ENCODE data around the gene SBDS.

SBDS gene

DNA sequence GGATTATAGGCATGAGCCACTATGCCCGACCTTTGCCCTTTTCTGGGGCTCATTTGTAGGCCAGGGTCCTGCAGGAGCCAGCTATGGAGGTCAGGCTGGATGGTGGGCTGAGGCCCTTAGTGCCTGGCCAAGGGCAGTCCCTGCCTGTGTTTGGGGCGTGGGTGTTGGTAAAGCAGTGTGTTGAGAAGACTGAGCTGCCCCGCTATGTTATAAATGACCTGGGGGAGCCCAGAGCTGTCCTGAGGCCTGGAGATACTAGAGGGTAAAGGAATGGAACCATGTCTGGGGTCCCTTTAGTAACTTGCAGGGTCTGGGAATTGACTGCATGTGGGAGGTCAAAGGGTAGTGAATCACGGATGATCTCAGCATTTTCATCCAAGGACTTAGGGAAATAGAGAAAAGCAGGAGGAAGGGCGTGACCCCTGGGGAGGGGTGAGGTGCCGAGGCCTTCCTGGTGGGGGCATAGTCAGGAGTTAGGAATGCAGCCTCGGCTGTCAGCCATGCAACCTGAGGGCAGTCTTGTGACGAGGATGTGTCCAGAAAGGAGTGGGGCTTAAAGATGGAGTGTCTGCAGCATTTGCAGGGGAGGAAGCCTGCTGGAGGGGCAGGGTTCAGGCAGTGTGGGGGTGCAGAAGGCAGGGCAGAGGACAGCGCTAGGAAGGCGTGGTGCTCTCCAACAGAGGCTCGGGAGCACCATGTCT lies 42.9 kb downstream of the SBDS start:
- Histone ChIP-seq H3K27ac (ENCODE audit: low read depth, low read length) (peak overlapping the region; percentile 43), H3F3A (ENCODE audit: control insufficient read depth, insufficient read depth) (no peaks in the 10 kb centered on the region), H3K9me2 (replicated peaks; ENCODE audit: control insufficient read depth, low read length) (no peaks in the 10 kb centered on the region), H3K36me3 (ENCODE audit: control insufficient read depth, low read length) (peaks cover 87% of the 10 kb centered on the region), H3K4me3 (ENCODE audit: low read length) (peak overlapping the region; percentile 41), H3K4me1 (ENCODE audit: control insufficient read depth, low read length) (peaks cover 28% of the 10 kb centered on the region), H3K4me2 (ENCODE audit: low read length) (peak overlapping the region; percentile 54), H4K20me1 (ENCODE audit: control insufficient read depth, insufficient read depth, low read depth, low read length) (0 out of 2 replicates have a peak, but pooled peaks cover 3% of the 10 kb centered on the region), H3K79me2 (ENCODE audit: control insufficient read depth, low read length) (no peaks in the 10 kb centered on the region), H3K27me3 (ENCODE audit: control insufficient read depth, low read length) (no peaks in the 10 kb centered on the region), H3K9me3 (ENCODE audit: control insufficient read depth, insufficient read depth, low read length) (no peaks in the 10 kb centered on the region)
- no peak for TF ChIP-seq EZH2phosphoT487 (IDR thresholded peaks at IDR 0.05; ENCODE audit: borderline replicate concordance, low read length)
- TF ChIP-seq, protein P1, sequence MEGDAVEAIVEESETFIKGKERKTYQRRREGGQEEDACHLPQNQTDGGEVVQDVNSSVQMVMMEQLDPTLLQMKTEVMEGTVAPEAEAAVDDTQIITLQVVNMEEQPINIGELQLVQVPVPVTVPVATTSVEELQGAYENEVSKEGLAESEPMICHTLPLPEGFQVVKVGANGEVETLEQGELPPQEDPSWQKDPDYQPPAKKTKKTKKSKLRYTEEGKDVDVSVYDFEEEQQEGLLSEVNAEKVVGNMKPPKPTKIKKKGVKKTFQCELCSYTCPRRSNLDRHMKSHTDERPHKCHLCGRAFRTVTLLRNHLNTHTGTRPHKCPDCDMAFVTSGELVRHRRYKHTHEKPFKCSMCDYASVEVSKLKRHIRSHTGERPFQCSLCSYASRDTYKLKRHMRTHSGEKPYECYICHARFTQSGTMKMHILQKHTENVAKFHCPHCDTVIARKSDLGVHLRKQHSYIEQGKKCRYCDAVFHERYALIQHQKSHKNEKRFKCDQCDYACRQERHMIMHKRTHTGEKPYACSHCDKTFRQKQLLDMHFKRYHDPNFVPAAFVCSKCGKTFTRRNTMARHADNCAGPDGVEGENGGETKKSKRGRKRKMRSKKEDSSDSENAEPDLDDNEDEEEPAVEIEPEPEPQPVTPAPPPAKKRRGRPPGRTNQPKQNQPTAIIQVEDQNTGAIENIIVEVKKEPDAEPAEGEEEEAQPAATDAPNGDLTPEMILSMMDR (IDR thresholded peaks at IDR 0.05; ENCODE audit: low read depth, low read length, poor library complexity, severe bottlenecking) = no peak

DNA sequence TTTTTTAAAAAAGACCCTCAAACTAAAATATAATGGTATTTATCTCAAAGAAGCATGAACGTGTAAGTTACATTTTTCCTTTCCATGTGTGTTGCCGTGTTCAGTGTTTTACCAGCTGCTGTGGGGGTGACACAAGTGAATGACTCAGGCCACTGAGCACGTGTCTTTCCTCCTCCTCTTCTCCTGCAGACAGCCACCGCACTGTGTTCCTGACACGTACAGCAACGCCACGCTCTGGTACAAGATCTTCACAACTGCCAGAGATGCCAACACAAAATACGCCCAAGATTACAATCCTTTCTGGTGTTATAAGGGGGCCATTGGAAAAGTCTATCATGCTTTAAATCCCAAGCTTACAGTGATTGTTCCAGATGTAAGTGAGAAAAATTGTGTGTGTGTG lies 44.6 kb downstream of the SBDS start:
- Histone ChIP-seq H3K79me2 (ENCODE audit: control insufficient read depth, low read length) (peaks cover 4% of the 10 kb centered on the region; the same call in 1 of the 2 replicates), H4K20me1 (ENCODE audit: control insufficient read depth, insufficient read depth, low read depth, low read length) (0 out of 2 replicates have a peak, but pooled peaks cover 3% of the 10 kb centered on the region), H3K4me2 (ENCODE audit: low read length) (no peak overlapping the region), H3K27ac (ENCODE audit: low read depth, low read length) (no peak overlapping the region), H3K9me2 (replicated peaks; ENCODE audit: control insufficient read depth, low read length) (no peaks in the 10 kb centered on the region), H3K36me3 (ENCODE audit: control insufficient read depth, low read length) (peaks cover 82% of the 10 kb centered on the region), H3F3A (ENCODE audit: control insufficient read depth, insufficient read depth) (no peaks in the 10 kb centered on the region), H3K4me3 (ENCODE audit: low read length) (no peak overlapping the region), H3K9me3 (ENCODE audit: control insufficient read depth, insufficient read depth, low read length) (no peaks in the 10 kb centered on the region), H3K4me1 (ENCODE audit: control insufficient read depth, low read length) (peaks cover 28% of the 10 kb centered on the region), H3K27me3 (ENCODE audit: control insufficient read depth, low read length) (no peaks in the 10 kb centered on the region)
- TF ChIP-seq, protein P1 (IDR thresholded peaks at IDR 0.05; ENCODE audit: low read depth, low read length, poor library complexity, severe bottlenecking) = no peak
- no peak for TF ChIP-seq EZH2phosphoT487 (IDR thresholded peaks at IDR 0.05; ENCODE audit: borderline replicate concordance, low read length)

DNA sequence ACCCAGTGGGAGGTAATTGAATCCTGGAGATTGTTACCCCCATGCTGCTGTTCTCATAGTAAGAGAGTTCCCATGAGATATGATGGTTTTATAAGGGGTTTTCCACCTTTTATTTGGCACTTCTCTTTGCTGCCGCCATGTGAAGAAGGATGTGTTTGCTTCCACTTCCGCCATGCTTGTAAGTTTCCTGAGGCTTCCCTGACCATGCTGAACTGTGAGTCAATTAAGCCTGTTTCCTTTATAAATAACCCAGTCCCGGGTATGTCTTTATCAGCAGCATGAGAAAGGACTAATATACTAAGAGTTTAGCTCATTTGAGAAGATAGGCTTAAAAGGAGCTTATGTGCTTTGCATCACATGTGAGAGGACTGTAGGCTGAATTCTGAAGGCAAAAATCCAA lies 45.1 kb downstream of the SBDS start:
- H3K27ac ChIP-seq (ENCODE audit: low read depth, low read length) = no peak overlapping the region
- H3F3A ChIP-seq (ENCODE audit: control insufficient read depth, insufficient read depth) = no peaks in the 10 kb centered on the region
- no peak overlapping the region for H3K4me2 ChIP-seq (ENCODE audit: low read length)
- H3K9me2 ChIP-seq (replicated peaks; ENCODE audit: control insufficient read depth, low read length) = no peaks in the 10 kb centered on the region
- H3K27me3 ChIP-seq (ENCODE audit: control insufficient read depth, low read length) = no peaks in the 10 kb centered on the region
- no peaks in the 10 kb centered on the region for H3K9me3 ChIP-seq (ENCODE audit: control insufficient read depth, insufficient read depth, low read length)
- no peak overlapping the region for H3K4me3 ChIP-seq (ENCODE audit: low read length)
- H3K36me3 ChIP-seq (ENCODE audit: control insufficient read depth, low read length) = peaks cover 80% of the 10 kb centered on the region
- TF ChIP-seq EZH2phosphoT487 (IDR thresholded peaks at IDR 0.05; ENCODE audit: borderline replicate concordance, low read length) = no peak
- TF ChIP-seq, protein P1 (IDR thresholded peaks at IDR 0.05; ENCODE audit: low read depth, low read length, poor library complexity, severe bottlenecking) = no peak
- H4K20me1 ChIP-seq (ENCODE audit: control insufficient read depth, insufficient read depth, low read depth, low read length) = 0 out of 2 replicates have a peak, but pooled peaks cover 3% of the 10 kb centered on the region
- H3K79me2 ChIP-seq (ENCODE audit: control insufficient read depth, low read length) = peaks cover 5% of the 10 kb centered on the region
- H3K4me1 ChIP-seq (ENCODE audit: control insufficient read depth, low read length) = peaks cover 28% of the 10 kb centered on the region
